Natural killer cell (primary cell): ENCODE results near the gene ANKRD9. TPM values are rescaled to one million over a fixed set of nuclear protein-coding genes. Genes with fewer than 3 reads are reported as not detected.

Source experiments
- ATAC-seq, 3 donors: fragments of 150-1000 bp in 2 of 3; fragments of 200-7000 bp in 1 of 3; cut with Tn5 transposase; 1 replicate in 1 of 3; 2 replicates in 2 of 3; pipeline ENCODE4 v1.10.0; 2021; ENCODE audit warnings: mild to moderate bottlenecking in 2 of 3, moderate library complexity in 2 of 3
- DNase-seq, 2 donors: peaks; one replicate each; pipeline versions ENCODE4 v3.0.0 to v3.0.0-alpha.2; 2013 to 2021; ENCODE audit warnings: mixed read lengths in 1 of 2
- H3K27ac ChIP-seq: one replicate; pipeline ENCODE4 v1.5.1; 2013; ENCODE audit warnings: mild to moderate bottlenecking, low read length
- H3K27me3 ChIP-seq: one replicate; pipeline ENCODE4 v1.6.1; 2013; ENCODE audit warnings: low read length; ENCODE audit not compliant: control insufficient read depth, insufficient read depth
- H3K36me3 ChIP-seq: one replicate; pipeline ENCODE4 v1.6.1; 2013; ENCODE audit warnings: low read length; ENCODE audit not compliant: control insufficient read depth, insufficient read depth
- H3K4me1 ChIP-seq: one replicate; pipeline ENCODE4 v1.6.1; 2013; ENCODE audit warnings: low read length; ENCODE audit not compliant: control insufficient read depth, insufficient read depth
- H3K4me3 ChIP-seq: one replicate; pipeline ENCODE4 v1.5.1; 2013; ENCODE audit warnings: low read length
- H3K9me3 ChIP-seq: one replicate; pipeline ENCODE4 v1.6.1; 2013; ENCODE audit warnings: low read length; ENCODE audit not compliant: control insufficient read depth, insufficient read depth
- H3K27ac Mint-ChIP-seq, 2 donors: one replicate each; pipeline ENCODE4 v1.8.0; 2022; ENCODE audit warnings: mild to moderate bottlenecking in 2 of 2, mixed read lengths in 2 of 2, moderate library complexity in 1 of 2
- H3K27me3 Mint-ChIP-seq, 2 donors: one replicate each; pipeline ENCODE4 v1.8.0; 2022; ENCODE audit warnings: low read depth in 2 of 2, mixed read lengths in 2 of 2
- H3K36me3 Mint-ChIP-seq: one replicate; pipeline ENCODE4 v1.8.0; 2022; ENCODE audit warnings: mixed read lengths
- H3K4me1 Mint-ChIP-seq, 2 donors: one replicate each; pipeline ENCODE4 v1.8.0; 2022; ENCODE audit warnings: mixed read lengths in 2 of 2
- H3K4me3 Mint-ChIP-seq: one replicate; pipeline ENCODE4 v1.8.0; 2022; ENCODE audit warnings: mild to moderate bottlenecking, moderate library complexity, mixed read lengths
- H3K9me3 Mint-ChIP-seq, 2 donors: one replicate each; pipeline ENCODE4 v1.8.0; 2022; ENCODE audit warnings: mixed read lengths in 2 of 2
- WGBS: methylation state at CpG from one replicate; pipeline ENCODE4 v1.1.7; 2013; ENCODE audit warnings: missing lambda C conversion rate; ENCODE audit not compliant: insufficient coverage; 5-methylcytosine and 5-hydroxymethylcytosine counted together
- intact Hi-C: fragments of 100-400 bp; cut with micrococcal nuclease; formaldehyde crosslinking; loops from one replicate; pipeline ENCODE4 v1.14.2; 2022
- total RNA-seq, 4 donors: library from RNA; stranded (reverse); fragments of 120-200 nt in 1 of 4; gene quantifications; one replicate each; pipeline versions ENCODE4 v1.2.3 to v1.2.4, GENCODE V29; 2013 to 2022
- TF ChIP-seq, protein P1 (sequence below): fragments of 200-600 bp; IDR thresholded peaks from one replicate; pipeline ENCODE4 v1.8.0; 2022; ENCODE audit warnings: antibody characterized with exemption

Gene ANKRD9
- total RNA-seq, 3 donors from 2014 or later (not counting 1 experiment from before 2014, with no cell fraction given), result 4.0 to 11.0 (median 9.6) TPM

- no peaks in the 10 kb centered on the region for H3K27me3 ChIP-seq
- no peak overlapping the region for H3K27ac ChIP-seq
- Mint-ChIP-seq H3K27ac (peak overlapping the region in 1 of 2 donors; percentile 22), H3K36me3 (no peaks in the 10 kb centered on the region), H3K4me1 (peaks cover 10 to 22% of the 10 kb centered on the region in 2 donors), H3K27me3 (no peaks in the 10 kb centered on the region), H3K4me3 (no peak overlapping the region), H3K9me3 (no peaks in the 10 kb centered on the region)
- peaks cover 4% of the 10 kb centered on the region for H3K36me3 ChIP-seq
- no peak overlapping the region for H3K4me3 ChIP-seq
- DNase-seq, result no peak
- 98% methylated on average over 11 of the region's 11 CpGs for WGBS
- ATAC-seq, result no peak
- TF ChIP-seq, protein P1, sequence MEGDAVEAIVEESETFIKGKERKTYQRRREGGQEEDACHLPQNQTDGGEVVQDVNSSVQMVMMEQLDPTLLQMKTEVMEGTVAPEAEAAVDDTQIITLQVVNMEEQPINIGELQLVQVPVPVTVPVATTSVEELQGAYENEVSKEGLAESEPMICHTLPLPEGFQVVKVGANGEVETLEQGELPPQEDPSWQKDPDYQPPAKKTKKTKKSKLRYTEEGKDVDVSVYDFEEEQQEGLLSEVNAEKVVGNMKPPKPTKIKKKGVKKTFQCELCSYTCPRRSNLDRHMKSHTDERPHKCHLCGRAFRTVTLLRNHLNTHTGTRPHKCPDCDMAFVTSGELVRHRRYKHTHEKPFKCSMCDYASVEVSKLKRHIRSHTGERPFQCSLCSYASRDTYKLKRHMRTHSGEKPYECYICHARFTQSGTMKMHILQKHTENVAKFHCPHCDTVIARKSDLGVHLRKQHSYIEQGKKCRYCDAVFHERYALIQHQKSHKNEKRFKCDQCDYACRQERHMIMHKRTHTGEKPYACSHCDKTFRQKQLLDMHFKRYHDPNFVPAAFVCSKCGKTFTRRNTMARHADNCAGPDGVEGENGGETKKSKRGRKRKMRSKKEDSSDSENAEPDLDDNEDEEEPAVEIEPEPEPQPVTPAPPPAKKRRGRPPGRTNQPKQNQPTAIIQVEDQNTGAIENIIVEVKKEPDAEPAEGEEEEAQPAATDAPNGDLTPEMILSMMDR, result no peak
- intact Hi-C loops, result no loop called here
- H3K9me3 ChIP-seq, result no peaks in the 10 kb centered on the region
- peaks cover 14% of the 10 kb centered on the region for H3K4me1 ChIP-seq
Measured at GRCh38 chr14:102496331-102496691, 13.3 kb downstream of the ANKRD9 start.

GRCh38 chr14:102495491-102496330 is 13.9 kb downstream of the ANKRD9 start:
- H3K4me1 Mint-ChIP-seq, result peaks cover 8 to 16% of the 10 kb centered on the region in 2 donors
- no peaks in the 10 kb centered on the region for H3K27me3 Mint-ChIP-seq
- H3K27me3 ChIP-seq, result no peaks in the 10 kb centered on the region
- H3K36me3 Mint-ChIP-seq, result no peaks in the 10 kb centered on the region
- no peak overlapping the region for H3K4me3 Mint-ChIP-seq
- no peak overlapping the region for H3K4me3 ChIP-seq
- H3K4me1 ChIP-seq, result peaks cover 9% of the 10 kb centered on the region
- TF ChIP-seq, protein P1, result no peak
- intact Hi-C loops, result no loop called here
- peak overlapping the region in 1 of 2 donors; percentile 77 for H3K27ac Mint-ChIP-seq
- no peak for DNase-seq
- ATAC-seq, result no peak
- H3K27ac ChIP-seq, result no peak overlapping the region
- H3K36me3 ChIP-seq, result peaks cover 4% of the 10 kb centered on the region
- 93% methylated on average over 26 of the region's 26 CpGs for WGBS
- no peaks in the 10 kb centered on the region for H3K9me3 ChIP-seq
- no peaks in the 10 kb centered on the region for H3K9me3 Mint-ChIP-seq

DNA sequence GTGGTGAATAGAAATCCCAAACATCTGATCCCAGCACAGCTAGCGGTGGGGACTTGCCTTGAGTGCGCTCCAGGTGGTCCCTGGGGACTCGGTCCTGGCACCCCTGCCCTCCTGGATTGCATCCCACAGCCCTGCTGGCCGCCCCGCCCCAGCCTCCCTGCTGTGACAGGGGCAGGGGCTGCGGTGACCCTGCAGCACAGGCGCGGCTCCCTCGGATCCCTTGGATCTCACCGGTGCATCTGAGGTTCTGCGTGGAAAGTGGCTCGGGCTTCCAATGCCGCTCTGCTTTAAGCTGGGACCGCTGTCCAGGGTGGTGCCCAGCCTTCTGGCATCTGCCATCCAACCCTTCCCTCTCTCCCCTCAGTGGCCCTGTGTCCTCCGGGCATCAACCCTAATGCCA is 16.0 kb downstream of the ANKRD9 start:
- H3K36me3 Mint-ChIP-seq, result no peaks in the 10 kb centered on the region
- Histone ChIP-seq H3K4me1 (no peaks in the 10 kb centered on the region), H3K27ac (no peak overlapping the region), H3K27me3 (no peaks in the 10 kb centered on the region), H3K36me3 (no peaks in the 10 kb centered on the region), H3K9me3 (no peaks in the 10 kb centered on the region), H3K4me3 (no peak overlapping the region)
- intact Hi-C loops, result no loop called here
- no peaks in the 10 kb centered on the region for H3K27me3 Mint-ChIP-seq
- 92% methylated on average over 15 of the region's 15 CpGs for WGBS
- DNase-seq (no peak), ATAC-seq (no peak)
- H3K4me1 Mint-ChIP-seq, result peaks cover 0 to 1% of the 10 kb centered on the region in 2 donors
- no peaks in the 10 kb centered on the region for H3K9me3 Mint-ChIP-seq
- no peak overlapping the region for H3K4me3 Mint-ChIP-seq
- TF ChIP-seq, protein P1, result no peak
- H3K27ac Mint-ChIP-seq, result no peak overlapping the region
